NCI-H345 treated with DMSO at 0.1 percent for 48 hours (cell line): ENCODE measurements around the gene FRMD4B.
A peak's percentile ranks its signal among the peaks of the same experiment; 100 is the strongest.

Experiments used
- DNase-seq: peaks from one replicate; lab custom pipeline; 2025; ENCODE audit not compliant: unreplicated experiment; lab: John Stamatoyannopoulos, UW

The FRMD4B gene

GRCh38 chr3:69385723-69386555 is at the start of gene FRMD4B:
Gene FRMD4B (minus strand): TSS chr3:69386088. CDS start chr3:69385989, 99 bp downstream.
- no peak for DNase-seq

GRCh38 chr3:69433969-69434325 is 48.1 kb upstream of the FRMD4B start:
- no peak for DNase-seq

- no peak for DNase-seq
Measured at GRCh38 chr3:69433121-69433968, 47.5 kb upstream of the FRMD4B start.

GRCh38 chr3:69428657-69429255 is 42.9 kb upstream of the FRMD4B start:
- DNase-seq, result no peak

- DNase-seq, result no peak
Measured at GRCh38 chr3:69426967-69427304, 41.0 kb upstream of the FRMD4B start.

GRCh38 chr3:69426291-69426966 is 40.5 kb upstream of the FRMD4B start:
- no peak for DNase-seq

GRCh38 chr3:69425249-69425648 is 39.4 kb upstream of the FRMD4B start:
- DNase-seq, result no peak

GRCh38 chr3:69423463-69424155 is 37.7 kb upstream of the FRMD4B start:
- no peak for DNase-seq

GRCh38 chr3:69422751-69423150 is 36.9 kb upstream of the FRMD4B start:
- DNase-seq, result no peak

GRCh38 chr3:69420781-69421520 is 35.1 kb upstream of the FRMD4B start:
- DNase-seq, result no peak

GRCh38 chr3:69419276-69419675 is 33.4 kb upstream of the FRMD4B start:
- no peak for DNase-seq

- DNase-seq, result no peak
Measured at GRCh38 chr3:69417541-69418078, 31.7 kb upstream of the FRMD4B start.

GRCh38 chr3:69413551-69414207 is 27.8 kb upstream of the FRMD4B start:
- no peak for DNase-seq

GRCh38 chr3:69411346-69411745 is 25.5 kb upstream of the FRMD4B start:
- no peak for DNase-seq

- DNase-seq, result peak; percentile 13
Measured at GRCh38 chr3:69410301-69410700, 24.4 kb upstream of the FRMD4B start.

GRCh38 chr3:69409831-69410230 is 23.9 kb upstream of the FRMD4B start:
- no peak for DNase-seq

- no peak for DNase-seq
Measured at GRCh38 chr3:69409011-69409410, 23.1 kb upstream of the FRMD4B start.

- DNase-seq, result no peak
Measured at GRCh38 chr3:69408542-69408941, 22.7 kb upstream of the FRMD4B start.

- DNase-seq, result no peak
Measured at GRCh38 chr3:69407908-69408307, 22.0 kb upstream of the FRMD4B start.
